Chondrocyte (in vitro differentiated cells): ENCODE measurements around the gene FAM151A. TPM values are rescaled to one million over a fixed set of nuclear protein-coding genes. Genes with fewer than 3 reads are reported as not detected.
A peak's percentile ranks its signal among the peaks of the same experiment; 100 is the strongest.

Source experiments
- DNase-seq: peaks from one replicate; pipeline ENCODE4 v3.0.0; 2021; ENCODE audit warnings: mixed read lengths, low spot score
- H3K27ac Mint-ChIP-seq: one replicate; pipeline ENCODE4 v1.8.0; 2021; ENCODE audit warnings: mild to moderate bottlenecking, moderate library complexity, mixed read lengths; ENCODE audit not compliant: unreplicated experiment
- H3K27me3 Mint-ChIP-seq: 2 replicates; pipeline ENCODE4 v1.8.0; 2021; ENCODE audit warnings: low read depth, mixed read lengths
- H3K36me3 Mint-ChIP-seq: 2 replicates; pipeline ENCODE4 v1.8.0; 2021; ENCODE audit warnings: low read depth, mixed read lengths
- H3K4me1 Mint-ChIP-seq: 2 replicates; pipeline ENCODE4 v1.8.0; 2021; ENCODE audit warnings: low read depth, mild to moderate bottlenecking, mixed read lengths
- H3K4me3 Mint-ChIP-seq: one replicate; pipeline ENCODE4 v1.8.0; 2021; ENCODE audit warnings: mild to moderate bottlenecking, moderate library complexity, mixed read lengths; ENCODE audit not compliant: unreplicated experiment
- H3K9me3 Mint-ChIP-seq: 2 replicates; pipeline ENCODE4 v1.8.0; 2021; ENCODE audit warnings: low read depth, mixed read lengths
- total RNA-seq: library from RNA; stranded (reverse); gene quantifications from 3 replicates; pipeline ENCODE4 v1.2.1, GENCODE V29; 2021
- TF ChIP-seq, protein P1 (sequence below): fragments of 200-600 bp; sonication (generic); IDR thresholded peaks from 2 replicates; pipeline ENCODE4 v1.5.0; 2021; ENCODE audit warnings: antibody characterized with exemption, mild to moderate bottlenecking, moderate library complexity

The FAM151A gene
- total RNA-seq, 1 donor from 2014 or later, result not detected

DNA sequence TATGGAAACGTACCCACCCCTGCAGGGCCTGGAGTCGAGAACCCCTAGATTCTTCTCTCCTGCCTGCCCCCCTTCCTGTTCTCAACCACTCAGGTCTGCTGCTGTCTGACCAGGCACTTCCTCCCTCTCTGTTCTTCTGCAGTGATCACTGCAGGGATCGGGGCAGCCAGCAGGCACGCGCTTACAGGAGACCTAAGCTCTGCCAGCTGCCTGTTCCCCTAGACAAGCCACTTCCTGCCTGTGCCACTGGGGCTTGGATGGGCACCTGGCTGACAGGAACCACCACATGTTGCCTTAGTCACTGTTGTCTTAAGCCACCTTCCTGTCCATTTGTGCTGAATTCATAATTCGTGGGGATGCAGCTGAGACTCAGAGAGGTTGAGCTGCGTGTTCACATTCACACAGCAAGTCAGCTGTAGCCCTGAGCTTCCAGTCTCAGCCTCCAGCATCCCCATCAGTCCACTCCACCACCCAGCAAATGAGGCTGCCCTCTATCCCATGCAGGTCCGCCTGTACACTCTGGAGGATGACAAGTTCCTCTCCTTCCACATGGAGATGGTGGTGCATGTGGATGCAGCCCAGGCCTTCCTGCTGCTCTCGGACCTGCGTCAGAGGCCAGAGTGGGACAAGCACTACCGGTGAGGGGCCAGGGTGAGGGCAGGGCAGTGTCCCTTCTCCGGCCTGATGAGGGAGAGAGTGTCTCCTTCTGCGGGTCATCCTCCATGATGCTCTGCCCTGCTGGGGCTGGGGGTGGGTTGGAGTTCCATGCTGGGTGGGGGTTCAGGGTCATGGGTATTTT lies 18.6 kb downstream of the FAM151A start:
- H3K4me3 Mint-ChIP-seq, result no peak overlapping the region
- H3K27me3 Mint-ChIP-seq, result no peaks in the 10 kb centered on the region
- no peaks in the 10 kb centered on the region for H3K36me3 Mint-ChIP-seq
- DNase-seq, result no peak
- H3K4me1 Mint-ChIP-seq, result no peaks in the 10 kb centered on the region
- TF ChIP-seq, protein P1, sequence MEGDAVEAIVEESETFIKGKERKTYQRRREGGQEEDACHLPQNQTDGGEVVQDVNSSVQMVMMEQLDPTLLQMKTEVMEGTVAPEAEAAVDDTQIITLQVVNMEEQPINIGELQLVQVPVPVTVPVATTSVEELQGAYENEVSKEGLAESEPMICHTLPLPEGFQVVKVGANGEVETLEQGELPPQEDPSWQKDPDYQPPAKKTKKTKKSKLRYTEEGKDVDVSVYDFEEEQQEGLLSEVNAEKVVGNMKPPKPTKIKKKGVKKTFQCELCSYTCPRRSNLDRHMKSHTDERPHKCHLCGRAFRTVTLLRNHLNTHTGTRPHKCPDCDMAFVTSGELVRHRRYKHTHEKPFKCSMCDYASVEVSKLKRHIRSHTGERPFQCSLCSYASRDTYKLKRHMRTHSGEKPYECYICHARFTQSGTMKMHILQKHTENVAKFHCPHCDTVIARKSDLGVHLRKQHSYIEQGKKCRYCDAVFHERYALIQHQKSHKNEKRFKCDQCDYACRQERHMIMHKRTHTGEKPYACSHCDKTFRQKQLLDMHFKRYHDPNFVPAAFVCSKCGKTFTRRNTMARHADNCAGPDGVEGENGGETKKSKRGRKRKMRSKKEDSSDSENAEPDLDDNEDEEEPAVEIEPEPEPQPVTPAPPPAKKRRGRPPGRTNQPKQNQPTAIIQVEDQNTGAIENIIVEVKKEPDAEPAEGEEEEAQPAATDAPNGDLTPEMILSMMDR, result no peak
- no peaks in the 10 kb centered on the region for H3K9me3 Mint-ChIP-seq
- peak overlapping the region; percentile 49 for H3K27ac Mint-ChIP-seq

GRCh38 chr1:54604051-54604450 lies 19.3 kb downstream of the FAM151A start:
- H3K9me3 Mint-ChIP-seq, result no peaks in the 10 kb centered on the region
- H3K27me3 Mint-ChIP-seq, result no peaks in the 10 kb centered on the region
- H3K27ac Mint-ChIP-seq, result no peak overlapping the region
- DNase-seq, result no peak
- no peak overlapping the region for H3K4me3 Mint-ChIP-seq
- TF ChIP-seq, protein P1, result no peak
- no peaks in the 10 kb centered on the region for H3K36me3 Mint-ChIP-seq
- H3K4me1 Mint-ChIP-seq, result no peaks in the 10 kb centered on the region

- TF ChIP-seq, protein P1, result no peak
- Mint-ChIP-seq H3K36me3 (no peaks in the 10 kb centered on the region), H3K4me1 (no peaks in the 10 kb centered on the region), H3K4me3 (no peak overlapping the region), H3K27ac (no peak overlapping the region), H3K9me3 (no peaks in the 10 kb centered on the region), H3K27me3 (no peaks in the 10 kb centered on the region)
- DNase-seq, result no peak
These were observed 20.1 kb downstream of the FAM151A start for GRCh38 chr1:54603241-54603640.

DNA sequence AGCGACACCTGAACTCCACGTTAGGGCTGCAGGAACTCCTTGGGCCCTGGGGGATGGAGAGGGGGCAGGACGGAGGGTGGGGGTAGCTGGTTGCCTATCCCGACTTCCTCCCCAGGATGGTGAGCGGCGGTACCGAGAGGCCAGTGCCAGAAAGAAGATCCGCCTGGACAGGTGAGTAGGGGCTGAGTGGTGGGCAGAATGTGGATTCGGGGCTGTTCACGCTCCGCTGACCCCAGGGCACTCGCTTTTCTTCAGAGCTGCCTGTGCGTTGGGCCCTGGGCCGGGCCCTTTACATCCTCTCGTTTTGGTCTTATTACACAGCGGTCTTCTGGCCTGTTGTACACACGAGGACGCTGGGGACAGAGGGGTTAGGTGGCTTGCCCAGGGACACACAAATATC lies 20.8 kb downstream of the FAM151A start:
- no peak for DNase-seq
- no peak overlapping the region for H3K4me3 Mint-ChIP-seq

GRCh38 chr1:54601730-54602129 lies 21.6 kb downstream of the FAM151A start:
- no peaks in the 10 kb centered on the region for H3K9me3 Mint-ChIP-seq
- TF ChIP-seq, protein P1, result no peak
- no peak overlapping the region for H3K27ac Mint-ChIP-seq
- H3K27me3 Mint-ChIP-seq, result no peaks in the 10 kb centered on the region
- DNase-seq, result no peak
- H3K4me3 Mint-ChIP-seq, result no peak overlapping the region
- no peaks in the 10 kb centered on the region for H3K4me1 Mint-ChIP-seq
- H3K36me3 Mint-ChIP-seq, result no peaks in the 10 kb centered on the region

More for the DNA sequence above, 20.8 kb downstream of the FAM151A start:
- H3K27ac Mint-ChIP-seq, result no peak overlapping the region
- H3K9me3 Mint-ChIP-seq, result no peaks in the 10 kb centered on the region
- no peaks in the 10 kb centered on the region for H3K36me3 Mint-ChIP-seq
- no peaks in the 10 kb centered on the region for H3K4me1 Mint-ChIP-seq
- TF ChIP-seq, protein P1, result no peak
- H3K27me3 Mint-ChIP-seq, result no peaks in the 10 kb centered on the region
